ENCODE data around the gene NDUFS7.
"Not testable (repeated sequence)": the region's sequence is repeated elsewhere in the genome, so short reads cannot be mapped to it uniquely, and the experiment has no call there.

The NDUFS7 gene

DNA sequence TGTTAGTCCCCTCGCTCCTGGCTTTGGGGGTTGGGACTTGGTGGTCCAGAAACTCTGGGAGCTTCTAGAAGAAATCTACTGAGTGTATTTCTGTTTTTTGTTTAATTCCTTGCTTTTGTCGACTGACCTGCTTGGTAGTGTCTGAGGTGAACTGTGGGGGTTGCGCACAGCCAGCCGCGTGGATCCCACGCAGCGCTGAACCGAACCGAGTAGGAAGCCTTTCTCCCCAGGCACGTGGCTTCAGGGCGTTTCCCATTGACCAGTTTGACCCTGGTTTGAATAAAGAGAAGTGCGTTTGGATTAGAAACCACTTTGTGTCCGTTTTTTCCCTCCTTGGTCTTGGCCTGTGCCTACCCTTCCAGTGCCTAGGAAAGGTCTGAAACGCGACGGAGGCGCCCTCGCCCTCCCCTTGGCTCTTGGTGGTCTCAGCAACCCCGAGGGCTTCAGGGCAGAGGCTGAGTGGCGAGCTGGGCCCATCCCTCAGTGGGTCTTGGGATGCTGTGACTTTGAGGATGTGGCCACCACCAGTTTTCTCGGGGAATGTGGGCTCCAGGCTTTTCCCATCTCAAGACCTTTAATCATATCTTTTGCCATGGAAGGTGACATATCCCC lies 51.8 kb downstream of the NDUFS7 start:
- no peak for DNase-seq

DNA sequence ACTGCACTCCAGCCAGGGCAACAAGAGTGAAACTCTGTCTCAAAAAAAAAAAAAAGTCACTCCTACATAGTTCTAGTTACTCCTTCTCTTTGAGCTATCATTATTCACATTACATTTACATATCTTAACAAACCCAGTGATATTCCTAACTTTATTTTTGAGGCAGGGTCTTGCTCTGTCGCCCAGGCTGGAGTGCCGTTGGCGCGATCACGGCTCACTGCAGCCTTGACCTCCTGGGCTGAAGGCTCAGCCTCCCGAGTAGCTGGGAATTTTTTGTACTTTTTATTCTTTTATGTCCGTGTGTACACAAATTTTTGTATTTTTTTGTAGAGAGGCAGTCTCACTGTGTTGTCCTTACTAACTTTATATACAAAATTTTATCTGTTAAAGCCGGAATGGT lies 53.9 kb downstream of the NDUFS7 start:
- DNase-seq = no peak

DNA sequence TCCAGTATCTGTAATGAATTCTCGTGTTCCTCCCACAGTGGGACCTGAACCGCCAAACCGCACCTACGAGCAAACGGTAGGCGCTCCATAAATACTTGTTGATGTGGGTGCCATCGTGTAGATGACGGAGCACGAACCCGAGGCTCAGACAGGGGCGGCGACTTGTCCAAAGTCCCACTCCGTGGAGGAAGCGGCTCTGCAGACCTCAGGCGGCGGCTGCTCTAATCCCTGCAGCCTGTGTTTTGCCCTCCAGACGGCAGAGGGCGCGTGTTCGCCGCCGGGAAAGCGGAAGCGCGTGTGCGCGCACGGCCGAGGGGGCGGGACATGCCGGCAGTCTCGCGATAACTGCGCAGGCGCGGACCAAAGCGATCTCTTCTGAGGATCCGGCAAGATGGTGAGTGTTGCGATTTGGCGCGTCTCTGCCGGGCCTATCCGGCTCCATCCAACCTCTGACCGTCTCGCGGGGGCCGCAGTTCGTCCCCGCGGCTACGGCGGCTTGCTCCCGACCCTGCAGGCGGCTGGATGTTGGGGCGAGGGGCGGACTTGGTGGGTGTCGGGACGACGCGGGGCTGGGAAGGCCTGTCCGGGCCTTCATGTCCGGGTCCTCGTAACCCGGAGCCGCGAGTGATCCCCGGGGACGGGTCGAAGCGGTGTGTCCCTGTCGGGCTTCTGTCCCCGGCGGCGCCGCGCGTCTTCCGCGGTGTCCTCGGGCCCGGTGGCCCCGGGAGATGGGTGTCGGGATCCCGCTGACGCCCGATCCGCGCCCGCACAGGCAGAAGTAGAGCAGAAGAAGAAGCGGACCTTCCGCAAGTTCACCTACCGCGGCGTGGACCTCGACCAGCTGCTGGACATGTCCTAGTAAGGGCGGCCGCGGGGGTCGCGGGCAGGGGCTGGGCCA lies 54.6 kb downstream of the NDUFS7 start, which contains the start of gene RPS15:
Gene RPS15, plus strand, starts transcription at position 362 of the 898 bp plus-strand sequence. Its CDS starts 30 bp downstream, at position 392.
- peak; percentile 87 to 95 (median 94) for DNase-seq

DNA sequence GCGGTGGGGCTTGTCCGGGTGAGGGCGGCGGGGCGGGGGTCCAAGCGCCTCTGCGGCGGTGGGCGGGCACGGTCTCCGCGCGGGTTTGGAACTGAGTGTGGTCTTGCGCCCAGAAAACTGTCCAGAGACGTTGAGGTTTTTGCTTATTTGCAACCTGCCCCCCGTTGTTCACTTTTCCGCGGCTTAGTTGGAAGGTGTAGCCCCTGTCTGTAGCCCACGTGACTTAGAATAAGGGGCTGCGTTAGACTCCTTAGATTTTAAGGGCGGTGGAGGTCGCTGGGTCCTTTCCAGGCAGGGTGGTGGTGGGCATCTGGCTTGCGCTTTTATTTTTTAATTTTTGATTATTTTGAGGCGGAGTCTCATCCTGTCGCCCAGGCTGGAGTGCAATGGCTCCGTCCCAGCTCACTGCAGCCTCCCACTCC lies 55.2 kb downstream of the NDUFS7 start:
- no peak for DNase-seq

- DNase-seq = not testable (repeated sequence)
Measured at GRCh38 chr19:1439525-1440417, 56.1 kb downstream of the NDUFS7 start.

GRCh38 chr19:1440418-1440801 lies 56.7 kb downstream of the NDUFS7 start:
- DNase-seq = no peak

- DNase-seq = no peak
Measured at GRCh38 chr19:1441022-1441426, 57.3 kb downstream of the NDUFS7 start.

DNA sequence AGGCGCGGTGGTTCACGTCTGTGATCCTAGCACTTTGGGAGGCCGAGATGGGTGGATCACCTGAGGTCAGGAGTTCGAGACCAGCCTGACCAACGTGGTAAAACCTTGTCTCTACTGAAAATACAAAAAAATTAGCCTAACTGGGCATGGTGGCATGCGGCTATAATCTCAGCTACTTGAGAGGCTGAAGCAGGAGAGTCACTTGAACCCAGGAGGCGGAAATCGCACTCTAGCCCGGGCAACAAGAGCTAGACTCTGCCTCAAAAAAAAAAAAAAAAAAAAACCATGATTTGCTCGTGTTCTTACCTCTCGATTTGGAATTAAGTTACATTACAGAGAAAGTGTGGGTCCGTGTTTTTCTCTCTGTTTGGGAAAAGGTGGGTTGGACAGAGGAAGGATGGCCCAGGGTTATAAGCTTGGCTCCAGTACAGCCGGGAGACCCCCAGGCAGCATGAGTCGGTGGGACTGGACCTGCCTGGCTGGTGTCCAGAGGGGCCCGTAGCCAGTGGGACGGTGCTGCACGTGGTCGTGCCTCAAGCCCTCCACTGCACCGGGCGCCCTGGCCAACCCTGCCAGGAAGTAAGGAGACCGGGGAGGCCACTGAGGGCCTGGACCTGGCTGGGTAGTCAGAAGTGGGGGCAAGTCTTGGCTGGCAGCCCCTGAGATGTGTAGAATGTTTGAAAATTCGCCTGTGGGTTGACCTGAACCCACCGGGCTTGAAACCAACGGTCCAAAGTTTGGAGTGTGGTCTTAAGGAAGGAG lies 58.2 kb downstream of the NDUFS7 start:
- no peak for DNase-seq

All from activated naive CD4-positive, alpha-beta T cell (primary cell).